WTC11 (cell line): ENCODE measurements around the gene ERG28. TPM values are rescaled to one million over a fixed set of nuclear protein-coding genes. Genes with fewer than 3 reads are reported as not detected.

ENCODE experiments used
- ATAC-seq: fragments of 200-7000 bp; cut with Tn5 transposase; 2 replicates; pipeline ENCODE4 v1.10.0; 2021; ENCODE audit warnings: mild to moderate bottlenecking, moderate library complexity
- CTCF ChIA-PET: fragments of 300-600 bp; sonication (Branson Sonifier 250); formaldehyde crosslinking; loops from one replicate; lab custom pipeline; 2021; ENCODE audit warnings: antibody characterized with exemption; lab: Charles Lee
- POLR2A ChIA-PET: fragments of 350-600 bp; sonication (Branson Sonifier 250); formaldehyde crosslinking; loops from one replicate; lab custom pipeline; 2021; ENCODE audit warnings: antibody characterized with exemption; lab: Charles Lee
- DNase-seq: peaks from one replicate; pipeline ENCODE4 v3.0.0; 2021; ENCODE audit warnings: low spot score
- H3K27ac Mint-ChIP-seq: 2 replicates; pipeline ENCODE4 v1.8.0; 2021; ENCODE audit warnings: mixed read lengths
- H3K27me3 Mint-ChIP-seq: 2 replicates; pipeline ENCODE4 v1.8.0; 2021; ENCODE audit warnings: low read depth, mild to moderate bottlenecking, moderate library complexity, mixed read lengths
- H3K36me3 Mint-ChIP-seq: 2 replicates; pipeline ENCODE4 v1.8.0; 2021; ENCODE audit warnings: mixed read lengths
- H3K4me1 Mint-ChIP-seq: 2 replicates; pipeline ENCODE4 v1.8.0; 2022; ENCODE audit warnings: mixed read lengths
- H3K4me3 Mint-ChIP-seq: 2 replicates; pipeline ENCODE4 v1.8.0; 2021; ENCODE audit warnings: mild to moderate bottlenecking, moderate library complexity, mixed read lengths
- H3K9me3 Mint-ChIP-seq: 2 replicates; pipeline ENCODE4 v1.8.0; 2021; ENCODE audit warnings: mixed read lengths
- ERG ChIP-seq: fragments of 250-450 bp; sonication (Bioruptor Pico); IDR thresholded peaks from 2 replicates; pipeline ENCODE4 v1.8.0; 2021; ENCODE audit warnings: mild to moderate bottlenecking
- ETV6 ChIP-seq: sonication (generic); formaldehyde crosslinking; IDR thresholded peaks from 2 replicates; pipeline ENCODE4 v1.8.1; 2022; ENCODE audit warnings: mild to moderate bottlenecking, missing genetic modification reagents
- FOXP1 ChIP-seq: sonication (generic); formaldehyde crosslinking; IDR thresholded peaks from 2 replicates; pipeline ENCODE4 v1.8.0; 2022; ENCODE audit warnings: missing genetic modification reagents, mild to moderate bottlenecking, moderate library complexity, borderline replicate concordance
- GRHL2 ChIP-seq: fragments of 250-450 bp; sonication (Bioruptor Pico); IDR thresholded peaks from 2 replicates; pipeline ENCODE4 v1.8.0; 2022; ENCODE audit warnings: mild to moderate bottlenecking, moderate library complexity; ENCODE audit not compliant: insufficient replicate concordance, severe bottlenecking
- HMGXB4 ChIP-seq: sonication (generic); formaldehyde crosslinking; IDR thresholded peaks from 2 replicates; pipeline ENCODE4 v1.8.1; 2023; ENCODE audit warnings: mild to moderate bottlenecking, moderate library complexity, missing genetic modification reagents
- IRF2 ChIP-seq: sonication (generic); formaldehyde crosslinking; IDR thresholded peaks from 2 replicates; pipeline ENCODE4 v1.8.0; 2022; ENCODE audit warnings: low read depth, missing genetic modification reagents, borderline replicate concordance
- JAZF1 ChIP-seq: fragments of 250-450 bp; sonication (Bioruptor Pico); IDR thresholded peaks from 2 replicates; pipeline ENCODE4 v1.9.0; 2021; ENCODE audit warnings: moderate library complexity, mild to moderate bottlenecking, inconsistent platforms
- KAT7 ChIP-seq: sonication (generic); formaldehyde crosslinking; IDR thresholded peaks from 2 replicates; pipeline ENCODE4 v1.8.1; 2023; ENCODE audit warnings: missing genetic modification reagents, mild to moderate bottlenecking, borderline replicate concordance
- MYBL2 ChIP-seq: sonication (generic); formaldehyde crosslinking; IDR thresholded peaks from 2 replicates; pipeline ENCODE4 v1.8.1; 2023; ENCODE audit warnings: mild to moderate bottlenecking, moderate library complexity, missing genetic modification reagents
- NFATC4 ChIP-seq: fragments of 250-450 bp; sonication (Bioruptor Pico); IDR thresholded peaks from 2 replicates; pipeline ENCODE4 v1.9.0; 2021; ENCODE audit warnings: mild to moderate bottlenecking
- NFE2L1 ChIP-seq: sonication (generic); formaldehyde crosslinking; IDR thresholded peaks from 2 replicates; pipeline ENCODE4 v1.8.1; 2023; ENCODE audit warnings: missing genetic modification reagents
- NR3C1 ChIP-seq: sonication (generic); formaldehyde crosslinking; conservative IDR thresholded peaks from 2 replicates; pipeline ENCODE4 v1.8.1; 2023; ENCODE audit warnings: low read depth, mild to moderate bottlenecking, missing genetic modification reagents
- PRDM15 ChIP-seq: sonication (generic); formaldehyde crosslinking; IDR thresholded peaks from 2 replicates; pipeline ENCODE4 v1.8.0; 2022; ENCODE audit warnings: missing genetic modification reagents
- PREB ChIP-seq: sonication (generic); formaldehyde crosslinking; IDR thresholded peaks from 2 replicates; pipeline ENCODE4 v1.8.1; 2022; ENCODE audit warnings: mild to moderate bottlenecking, missing genetic modification reagents, moderate library complexity, borderline replicate concordance
- TEAD1 ChIP-seq: sonication (generic); formaldehyde crosslinking; IDR thresholded peaks from 2 replicates; pipeline ENCODE4 v1.8.0; 2022; ENCODE audit warnings: mild to moderate bottlenecking, missing genetic modification reagents
- ZNF219 ChIP-seq: sonication (generic); formaldehyde crosslinking; IDR thresholded peaks from 2 replicates; pipeline ENCODE4 v1.8.0; 2023; ENCODE audit warnings: missing genetic modification reagents, mild to moderate bottlenecking, borderline replicate concordance
- ZNF232 ChIP-seq: sonication (generic); formaldehyde crosslinking; IDR thresholded peaks from 2 replicates; pipeline ENCODE4 v1.8.0; 2022; ENCODE audit warnings: mild to moderate bottlenecking, missing genetic modification reagents
- ZNF281 ChIP-seq: sonication (generic); formaldehyde crosslinking; IDR thresholded peaks from 2 replicates; pipeline ENCODE4 v1.8.0; 2023; ENCODE audit warnings: mild to moderate bottlenecking, missing genetic modification reagents
- ZNF425 ChIP-seq: fragments of 250-450 bp; sonication (Bioruptor Pico); conservative IDR thresholded peaks from 2 replicates; pipeline ENCODE4 v1.9.0; 2021; ENCODE audit warnings: mild to moderate bottlenecking
- ZNF512 ChIP-seq: sonication (generic); formaldehyde crosslinking; IDR thresholded peaks from 2 replicates; pipeline ENCODE4 v1.8.1; 2022; ENCODE audit warnings: missing genetic modification reagents, borderline replicate concordance
- total RNA-seq: library from RNA; stranded (reverse); gene quantifications from 3 replicates; pipeline ENCODE4 v1.2.3, GENCODE V29; 2021

Gene ERG28
- total RNA-seq, 1 experiment from 2014 or later: 27.9 TPM

- peaks cover 9% of the 10 kb centered on the region for H3K36me3 Mint-ChIP-seq
- TF ChIP-seq ZNF232: no peak; the same call in 1 of the 2 replicates
- TF ChIP-seq ZNF512 (CRISPR knock-in tag): no peak
- TF ChIP-seq ERG: no peak
- no peak for TF ChIP-seq JAZF1 (CRISPR knock-in tag)
- no peak for TF ChIP-seq PREB (CRISPR knock-in tag)
- TF ChIP-seq HMGXB4 (CRISPR knock-in tag): no peak
- TF ChIP-seq MYBL2 (CRISPR knock-in tag): no peak
- no peak for TF ChIP-seq ZNF425 (CRISPR knock-in tag)
- no peak for TF ChIP-seq ZNF281 (CRISPR knock-in tag)
- TF ChIP-seq KAT7: no peak
- no peak for TF ChIP-seq ETV6 (CRISPR knock-in tag)
- TF ChIP-seq NFATC4 (CRISPR knock-in tag): no peak
- TF ChIP-seq TEAD1 (CRISPR knock-in tag): no peak
- no peak for TF ChIP-seq ZNF219
- TF ChIP-seq NR3C1 (CRISPR knock-in tag): no peak
- TF ChIP-seq PRDM15 (CRISPR knock-in tag): no peak
- no peak for TF ChIP-seq NFE2L1 (CRISPR knock-in tag)
- no peak for TF ChIP-seq FOXP1 (CRISPR knock-in tag)
- no peak for TF ChIP-seq IRF2 (CRISPR knock-in tag)
- no peak for TF ChIP-seq GRHL2 (CRISPR knock-in tag)
- no peaks in the 10 kb centered on the region for H3K9me3 Mint-ChIP-seq
- no peak for ATAC-seq
- H3K4me1 Mint-ChIP-seq: peaks cover 17% of the 10 kb centered on the region
- H3K27me3 Mint-ChIP-seq: no peaks in the 10 kb centered on the region
- POLR2A ChIA-PET: interaction anchor here (0.6 to 1.8 kb wide), 6 partner anchors 9 to 349 kb away, joined by 3 to 17 read pairs (median 4); partner anchors contain the start of gene FLVCR2
- DNase-seq: no peak
- H3K4me3 Mint-ChIP-seq: peak overlapping the region; percentile 92
- CTCF ChIA-PET: interaction anchor here (0.8 to 2.9 kb wide), 14 partner anchors 9 to 356 kb away, joined by 3 to 55 read pairs (median 6); partner anchors contain the start of gene FLVCR2
- H3K27ac Mint-ChIP-seq: peak overlapping the region; percentile 95
Measured at GRCh38 chr14:75660238-75660629, 442 bp downstream of the ERG28 start.
